Measurements from ENCODE around the gene SPCS2. TPM values are rescaled to one million over a fixed set of nuclear protein-coding genes. Genes with fewer than 3 reads are reported as not detected.

The SPCS2 gene
- total RNA-seq, 1 experiment from 2014 or later, result 116 TPM

DNA sequence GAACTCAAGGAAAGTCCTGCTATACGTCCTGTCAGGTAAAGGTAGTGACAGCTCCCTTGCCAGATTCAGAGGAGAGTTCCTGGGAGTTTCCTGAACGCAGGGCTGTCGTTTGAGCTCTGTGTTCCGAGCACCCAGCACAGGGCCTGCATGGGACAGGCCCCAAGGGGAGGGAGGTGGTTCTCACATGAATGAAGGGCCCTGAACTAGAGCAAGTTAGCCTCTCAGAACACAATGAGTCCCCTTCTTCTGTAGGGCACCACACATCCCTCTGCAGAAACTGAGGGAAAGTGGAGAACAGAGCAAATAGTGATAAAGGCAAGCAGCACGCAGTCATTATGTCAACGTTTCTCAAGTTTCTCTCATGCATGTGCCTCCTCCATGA lies 75.0 kb downstream of the SPCS2 start (continued):
- TF ChIP-seq RELA (CRISPR knock-in tag; IDR thresholded peaks at IDR 0.05; ENCODE audit: borderline replicate concordance), result no peak
- no peak for TF ChIP-seq ZNF317 (CRISPR knock-in tag; IDR thresholded peaks at IDR 0.05; ENCODE audit: borderline replicate concordance, low read depth)
- TF ChIP-seq ETV6 (CRISPR knock-in tag; IDR thresholded peaks at IDR 0.05), result no peak
- TF ChIP-seq SMAD3 (CRISPR knock-in tag; IDR thresholded peaks at IDR 0.05; ENCODE audit: borderline replicate concordance), result no peak

DNA sequence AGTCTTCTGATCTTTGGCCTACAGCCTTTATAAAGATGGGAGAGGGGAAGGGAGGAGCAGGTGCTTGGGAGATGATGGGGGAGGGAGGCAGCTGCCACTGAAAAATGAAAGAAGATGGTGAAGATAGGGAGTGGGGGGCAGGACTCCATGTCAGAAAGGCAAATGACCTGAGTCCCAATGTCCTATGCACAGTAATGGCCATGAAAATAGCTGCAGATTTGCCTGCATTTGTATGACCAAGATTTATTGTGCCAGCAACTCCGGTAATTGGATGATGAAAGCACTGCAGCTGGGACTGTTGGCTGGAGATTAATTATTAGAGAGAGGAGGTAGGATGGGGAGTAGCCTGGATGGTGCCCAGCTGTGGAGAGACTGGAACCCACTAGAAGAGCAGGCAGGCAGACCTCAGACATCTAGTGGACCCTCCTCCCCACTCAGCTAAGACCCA lies 75.7 kb downstream of the SPCS2 start:
- Mint-ChIP-seq H3K27me3 (ENCODE audit: low read depth) (no peaks in the 10 kb centered on the region; the same call in 1 of the 2 replicates), H3K27ac (no peak overlapping the region), H3K4me3 (no peak overlapping the region), H3K9me3 (peaks cover 14% of the 10 kb centered on the region), H3K4me1 (no peaks in the 10 kb centered on the region), H3K36me3 (peaks cover 13% of the 10 kb centered on the region)
- CTCF ChIA-PET, result interaction anchor here (1.1 to 5.1 kb wide), 5 partner anchors 95 to 224 kb away, joined by 3 to 54 read pairs (median 5); no protein-coding TSS in a partner anchor
- POLR2A ChIA-PET, result no interaction called here
- TF ChIP-seq, protein P1, sequence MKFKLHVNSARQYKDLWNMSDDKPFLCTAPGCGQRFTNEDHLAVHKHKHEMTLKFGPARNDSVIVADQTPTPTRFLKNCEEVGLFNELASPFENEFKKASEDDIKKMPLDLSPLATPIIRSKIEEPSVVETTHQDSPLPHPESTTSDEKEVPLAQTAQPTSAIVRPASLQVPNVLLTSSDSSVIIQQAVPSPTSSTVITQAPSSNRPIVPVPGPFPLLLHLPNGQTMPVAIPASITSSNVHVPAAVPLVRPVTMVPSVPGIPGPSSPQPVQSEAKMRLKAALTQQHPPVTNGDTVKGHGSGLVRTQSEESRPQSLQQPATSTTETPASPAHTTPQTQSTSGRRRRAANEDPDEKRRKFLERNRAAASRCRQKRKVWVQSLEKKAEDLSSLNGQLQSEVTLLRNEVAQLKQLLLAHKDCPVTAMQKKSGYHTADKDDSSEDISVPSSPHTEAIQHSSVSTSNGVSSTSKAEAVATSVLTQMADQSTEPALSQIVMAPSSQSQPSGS (CRISPR knock-in tag; IDR thresholded peaks at IDR 0.05; ENCODE audit: borderline replicate concordance, low read depth), result no peak
- TF ChIP-seq NR3C1 (CRISPR knock-in tag; conservative IDR thresholded peaks at IDR 0.05; ENCODE audit: low read depth) (no peak), SMAD3 (CRISPR knock-in tag; IDR thresholded peaks at IDR 0.05; ENCODE audit: borderline replicate concordance) (no peak), SMAD4 (CRISPR knock-in tag; IDR thresholded peaks at IDR 0.05) (no peak), NFYB (CRISPR knock-in tag; conservative IDR thresholded peaks at IDR 0.05; ENCODE audit: low read depth) (no peak), FOXJ3 (CRISPR knock-in tag; IDR thresholded peaks at IDR 0.05; ENCODE audit: borderline replicate concordance) (no peak), RORB (CRISPR knock-in tag; IDR thresholded peaks at IDR 0.05) (no peak), CREB1 (CRISPR knock-in tag; IDR thresholded peaks at IDR 0.05) (no peak), OVOL2 (CRISPR knock-in tag; IDR thresholded peaks at IDR 0.05; ENCODE audit: borderline replicate concordance) (no peak), SP1 (CRISPR knock-in tag; conservative IDR thresholded peaks at IDR 0.05) (no peak), MXD4 (CRISPR knock-in tag; IDR thresholded peaks at IDR 0.05; ENCODE audit: borderline replicate concordance) (no peak), MYBL2 (CRISPR knock-in tag; IDR thresholded peaks at IDR 0.05) (no peak), ESRRA (CRISPR knock-in tag; IDR thresholded peaks at IDR 0.05; ENCODE audit: borderline replicate concordance) (no peak), SOX15 (CRISPR knock-in tag; IDR thresholded peaks at IDR 0.05) (no peak), NFATC4 (CRISPR knock-in tag; IDR thresholded peaks at IDR 0.05) (no peak)
- TF ChIP-seq, protein P2, sequence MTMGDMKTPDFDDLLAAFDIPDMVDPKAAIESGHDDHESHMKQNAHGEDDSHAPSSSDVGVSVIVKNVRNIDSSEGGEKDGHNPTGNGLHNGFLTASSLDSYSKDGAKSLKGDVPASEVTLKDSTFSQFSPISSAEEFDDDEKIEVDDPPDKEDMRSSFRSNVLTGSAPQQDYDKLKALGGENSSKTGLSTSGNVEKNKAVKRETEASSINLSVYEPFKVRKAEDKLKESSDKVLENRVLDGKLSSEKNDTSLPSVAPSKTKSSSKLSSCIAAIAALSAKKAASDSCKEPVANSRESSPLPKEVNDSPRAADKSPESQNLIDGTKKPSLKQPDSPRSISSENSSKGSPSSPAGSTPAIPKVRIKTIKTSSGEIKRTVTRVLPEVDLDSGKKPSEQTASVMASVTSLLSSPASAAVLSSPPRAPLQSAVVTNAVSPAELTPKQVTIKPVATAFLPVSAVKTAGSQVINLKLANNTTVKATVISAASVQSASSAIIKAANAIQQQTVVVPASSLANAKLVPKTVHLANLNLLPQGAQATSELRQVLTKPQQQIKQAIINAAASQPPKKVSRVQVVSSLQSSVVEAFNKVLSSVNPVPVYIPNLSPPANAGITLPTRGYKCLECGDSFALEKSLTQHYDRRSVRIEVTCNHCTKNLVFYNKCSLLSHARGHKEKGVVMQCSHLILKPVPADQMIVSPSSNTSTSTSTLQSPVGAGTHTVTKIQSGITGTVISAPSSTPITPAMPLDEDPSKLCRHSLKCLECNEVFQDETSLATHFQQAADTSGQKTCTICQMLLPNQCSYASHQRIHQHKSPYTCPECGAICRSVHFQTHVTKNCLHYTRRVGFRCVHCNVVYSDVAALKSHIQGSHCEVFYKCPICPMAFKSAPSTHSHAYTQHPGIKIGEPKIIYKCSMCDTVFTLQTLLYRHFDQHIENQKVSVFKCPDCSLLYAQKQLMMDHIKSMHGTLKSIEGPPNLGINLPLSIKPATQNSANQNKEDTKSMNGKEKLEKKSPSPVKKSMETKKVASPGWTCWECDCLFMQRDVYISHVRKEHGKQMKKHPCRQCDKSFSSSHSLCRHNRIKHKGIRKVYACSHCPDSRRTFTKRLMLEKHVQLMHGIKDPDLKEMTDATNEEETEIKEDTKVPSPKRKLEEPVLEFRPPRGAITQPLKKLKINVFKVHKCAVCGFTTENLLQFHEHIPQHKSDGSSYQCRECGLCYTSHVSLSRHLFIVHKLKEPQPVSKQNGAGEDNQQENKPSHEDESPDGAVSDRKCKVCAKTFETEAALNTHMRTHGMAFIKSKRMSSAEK (CRISPR knock-in tag; IDR thresholded peaks at IDR 0.05; ENCODE audit: borderline replicate concordance), result no peak
- TF ChIP-seq, protein P3, sequence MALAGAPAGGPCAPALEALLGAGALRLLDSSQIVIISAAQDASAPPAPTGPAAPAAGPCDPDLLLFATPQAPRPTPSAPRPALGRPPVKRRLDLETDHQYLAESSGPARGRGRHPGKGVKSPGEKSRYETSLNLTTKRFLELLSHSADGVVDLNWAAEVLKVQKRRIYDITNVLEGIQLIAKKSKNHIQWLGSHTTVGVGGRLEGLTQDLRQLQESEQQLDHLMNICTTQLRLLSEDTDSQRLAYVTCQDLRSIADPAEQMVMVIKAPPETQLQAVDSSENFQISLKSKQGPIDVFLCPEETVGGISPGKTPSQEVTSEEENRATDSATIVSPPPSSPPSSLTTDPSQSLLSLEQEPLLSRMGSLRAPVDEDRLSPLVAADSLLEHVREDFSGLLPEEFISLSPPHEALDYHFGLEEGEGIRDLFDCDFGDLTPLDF (CRISPR knock-in tag; IDR thresholded peaks at IDR 0.05), result no peak
- TF ChIP-seq, protein P4, sequence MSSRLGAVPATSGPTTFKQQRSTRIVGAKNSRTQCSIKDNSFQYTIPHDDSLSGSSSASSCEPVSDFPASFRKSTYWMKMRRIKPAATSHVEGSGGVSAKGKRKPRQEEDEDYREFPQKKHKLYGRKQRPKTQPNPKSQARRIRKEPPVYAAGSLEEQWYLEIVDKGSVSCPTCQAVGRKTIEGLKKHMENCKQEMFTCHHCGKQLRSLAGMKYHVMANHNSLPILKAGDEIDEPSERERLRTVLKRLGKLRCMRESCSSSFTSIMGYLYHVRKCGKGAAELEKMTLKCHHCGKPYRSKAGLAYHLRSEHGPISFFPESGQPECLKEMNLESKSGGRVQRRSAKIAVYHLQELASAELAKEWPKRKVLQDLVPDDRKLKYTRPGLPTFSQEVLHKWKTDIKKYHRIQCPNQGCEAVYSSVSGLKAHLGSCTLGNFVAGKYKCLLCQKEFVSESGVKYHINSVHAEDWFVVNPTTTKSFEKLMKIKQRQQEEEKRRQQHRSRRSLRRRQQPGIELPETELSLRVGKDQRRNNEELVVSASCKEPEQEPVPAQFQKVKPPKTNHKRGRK (CRISPR knock-in tag; IDR thresholded peaks at IDR 0.05; ENCODE audit: borderline replicate concordance), result no peak
- TF ChIP-seq, protein P5, sequence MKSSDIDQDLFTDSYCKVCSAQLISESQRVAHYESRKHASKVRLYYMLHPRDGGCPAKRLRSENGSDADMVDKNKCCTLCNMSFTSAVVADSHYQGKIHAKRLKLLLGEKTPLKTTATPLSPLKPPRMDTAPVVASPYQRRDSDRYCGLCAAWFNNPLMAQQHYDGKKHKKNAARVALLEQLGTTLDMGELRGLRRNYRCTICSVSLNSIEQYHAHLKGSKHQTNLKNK (CRISPR knock-in tag; IDR thresholded peaks at IDR 0.05), result no peak
- ATAC-seq (no peak), DNase-seq (ENCODE audit: low spot score) (no peak)
